DMS53 (cell line): ENCODE data around the gene LRP1B.
"Not testable (repeated sequence)": the region's sequence is repeated elsewhere in the genome, so short reads cannot be mapped to it uniquely, and the experiment has no call there.

Experiments used
- DNase-seq: peaks from one replicate; lab custom pipeline; 2025; lab: John Stamatoyannopoulos, UW

Gene LRP1B

GRCh38 chr2:140695155-140695554 is 1435.7 kb downstream of the LRP1B start:
- peak; percentile 29 for DNase-seq

DNA sequence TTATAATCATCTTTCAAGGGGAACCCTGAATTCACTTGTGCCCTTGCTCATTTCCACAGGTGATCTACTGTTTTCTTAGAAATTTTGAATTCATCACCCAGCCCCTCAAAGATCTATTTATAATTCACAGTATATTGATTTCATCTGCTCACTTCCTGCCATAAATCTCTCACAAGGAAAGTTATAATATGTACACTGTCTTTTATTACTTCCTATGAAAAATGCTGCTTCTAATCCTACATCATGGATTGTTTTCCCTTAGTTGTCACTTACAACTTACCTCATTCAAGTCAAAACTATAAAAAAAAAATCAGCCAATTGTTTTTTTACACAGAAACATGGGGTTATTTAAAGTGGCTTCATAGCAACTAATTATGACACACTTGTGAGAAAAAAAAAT is 1443.0 kb downstream of the LRP1B start:
- no peak for DNase-seq

DNA sequence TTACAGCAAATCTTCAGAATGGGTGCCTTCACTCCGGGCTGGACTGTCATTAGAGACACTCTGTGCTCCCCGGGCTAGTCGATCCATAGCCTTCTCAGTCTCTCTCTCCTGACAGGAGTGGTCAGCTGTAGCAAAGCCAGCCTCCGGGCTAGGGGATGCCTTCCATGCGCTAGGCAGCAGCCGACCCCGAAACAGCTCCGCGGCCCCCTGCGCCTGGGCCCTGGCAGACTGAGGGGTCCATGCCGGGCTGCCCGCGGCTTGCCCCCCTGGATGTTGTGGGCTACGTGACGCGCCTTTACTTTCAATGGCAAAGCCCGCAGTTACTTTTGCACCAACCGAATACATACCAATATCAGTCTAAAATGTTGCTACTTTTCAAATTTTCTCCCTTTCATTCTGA is 1447.2 kb downstream of the LRP1B start:
- no peak for DNase-seq

- DNase-seq = no peak
These were observed 1450.0 kb downstream of the LRP1B start for GRCh38 chr2:140680862-140681261.

GRCh38 chr2:140679752-140680151 is 1451.1 kb downstream of the LRP1B start:
- no peak for DNase-seq

GRCh38 chr2:140669911-140670310 is 1460.9 kb downstream of the LRP1B start:
- no peak for DNase-seq

- DNase-seq = peak; percentile 14
These were observed 1463.6 kb downstream of the LRP1B start for GRCh38 chr2:140667203-140667602.

DNA sequence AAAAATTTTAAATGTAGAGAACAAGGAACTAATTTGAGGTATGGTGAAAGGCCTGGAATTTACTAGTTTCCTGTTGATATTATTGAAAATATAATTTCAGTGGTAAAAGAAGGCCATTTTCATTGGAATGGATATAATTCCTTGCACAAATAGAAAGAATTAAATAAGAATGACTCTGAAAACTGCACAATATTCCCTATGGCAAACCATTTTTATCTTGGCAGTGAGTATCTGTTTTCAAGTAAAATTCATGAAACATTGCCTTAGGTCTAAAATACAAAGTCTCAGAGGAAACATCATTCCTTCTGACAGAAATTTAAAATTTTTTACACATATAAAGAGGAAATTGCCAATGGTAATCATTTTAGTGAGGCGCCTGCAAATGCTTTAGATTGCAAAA is 1468.3 kb downstream of the LRP1B start:
- DNase-seq = no peak

DNA sequence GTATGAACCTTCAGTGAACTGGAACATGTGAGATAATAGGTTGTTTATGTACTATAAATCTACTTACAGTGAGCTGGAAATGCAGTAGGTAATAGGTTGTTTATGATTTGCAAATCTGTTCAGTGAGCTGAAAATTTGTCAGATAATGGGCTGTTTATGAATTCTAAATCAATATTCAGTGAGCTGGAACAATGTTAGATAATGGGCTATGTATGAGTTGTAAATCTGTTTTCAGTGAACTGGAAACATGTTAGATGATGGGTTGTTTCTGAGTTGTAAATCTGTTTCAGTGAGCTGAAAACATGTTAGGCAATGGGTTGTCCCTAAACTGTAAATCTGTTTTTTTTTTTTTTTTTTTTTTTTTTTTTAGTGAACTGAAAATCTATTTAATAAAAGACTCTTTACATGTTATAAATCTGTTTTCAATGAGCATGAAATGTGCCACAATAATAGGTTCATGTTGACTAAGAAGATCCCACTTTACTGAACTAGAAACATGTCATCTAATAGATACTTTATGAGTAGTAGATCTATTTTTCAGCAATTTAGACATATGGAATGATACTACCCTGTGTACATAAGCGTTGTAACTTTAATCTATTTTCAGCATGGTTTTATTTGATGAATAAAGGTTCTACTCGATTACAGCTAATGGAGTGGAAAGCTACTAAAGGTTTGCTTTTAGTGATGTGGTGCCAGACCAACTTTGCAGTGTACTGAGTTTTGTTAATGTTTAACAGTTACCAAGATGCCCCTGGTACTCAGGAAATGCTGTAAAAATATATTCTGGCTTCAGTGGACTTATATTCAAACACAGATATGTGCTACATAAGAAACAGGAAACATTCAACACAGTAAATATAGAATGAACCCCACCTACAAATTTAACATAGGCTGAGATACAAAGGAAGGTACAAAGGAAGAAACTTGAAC is 1471.8 kb downstream of the LRP1B start:
- peak; percentile 32 for DNase-seq

- DNase-seq = no peak
These were observed 1473.2 kb downstream of the LRP1B start for GRCh38 chr2:140657657-140658056.

DNA sequence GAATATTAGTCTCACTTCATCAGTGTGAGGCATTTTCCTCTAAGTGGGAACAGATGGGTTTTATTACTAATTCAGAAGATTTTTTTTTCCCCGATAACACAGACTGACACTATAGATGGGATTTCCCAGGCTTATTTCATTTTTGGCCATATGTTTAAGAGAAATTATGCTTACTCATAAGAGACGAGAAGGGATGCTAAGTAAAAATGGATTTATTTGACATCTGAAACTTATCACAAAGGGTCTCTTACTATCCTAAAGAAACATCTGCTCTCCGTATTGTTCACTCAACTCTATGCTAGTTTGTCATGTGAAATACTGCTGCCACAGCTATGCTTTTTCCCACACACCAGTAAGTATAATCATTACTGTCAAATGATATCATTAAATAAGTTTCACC is 1476.3 kb downstream of the LRP1B start:
- no peak for DNase-seq

DNA sequence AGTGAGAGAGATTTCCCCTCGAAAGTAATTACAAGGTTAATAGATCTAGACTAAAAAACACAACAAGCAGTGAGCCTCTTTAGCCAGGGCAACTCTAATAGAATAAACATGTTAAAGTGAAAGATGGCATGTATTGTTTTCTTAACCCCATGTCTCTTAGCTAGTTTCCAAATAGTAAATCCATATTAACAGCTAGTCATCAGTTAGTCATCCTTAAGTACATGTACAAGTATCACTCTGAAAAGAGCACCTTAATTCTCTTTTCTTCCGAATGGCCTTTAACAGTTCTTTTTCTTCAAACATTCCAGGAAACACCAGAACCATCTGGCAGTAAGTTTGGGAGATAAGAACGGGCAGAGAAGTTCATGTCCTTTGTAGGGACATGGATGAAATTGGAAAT is 1480.0 kb downstream of the LRP1B start:
- DNase-seq = no peak

- not testable (repeated sequence) for DNase-seq
These were observed 1480.7 kb downstream of the LRP1B start for GRCh38 chr2:140650134-140650533.

- DNase-seq = no peak
These were observed 1482.4 kb downstream of the LRP1B start for GRCh38 chr2:140648393-140648792.

GRCh38 chr2:140643761-140644187 is 1487.0 kb downstream of the LRP1B start:
- DNase-seq = peak; percentile 4

DNA sequence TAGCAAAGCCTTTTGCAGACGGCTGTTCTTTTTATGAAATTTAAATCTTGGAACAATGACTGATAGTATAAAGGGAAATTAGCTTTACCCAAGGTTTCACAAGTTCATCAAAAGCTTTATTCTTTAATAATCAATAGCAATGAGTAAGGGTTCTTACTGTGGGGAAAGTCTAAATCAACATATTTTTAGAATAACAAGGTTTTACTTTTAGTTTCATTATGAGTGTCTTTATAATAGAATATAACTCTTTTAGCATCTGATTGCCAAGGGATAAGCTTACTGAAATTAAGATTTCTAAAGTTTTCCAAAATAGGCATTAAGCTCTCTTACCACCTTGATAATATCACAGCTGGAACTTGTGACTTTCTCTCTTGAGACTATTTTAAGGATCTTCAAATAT is 1489.7 kb downstream of the LRP1B start:
- DNase-seq = no peak

DNA sequence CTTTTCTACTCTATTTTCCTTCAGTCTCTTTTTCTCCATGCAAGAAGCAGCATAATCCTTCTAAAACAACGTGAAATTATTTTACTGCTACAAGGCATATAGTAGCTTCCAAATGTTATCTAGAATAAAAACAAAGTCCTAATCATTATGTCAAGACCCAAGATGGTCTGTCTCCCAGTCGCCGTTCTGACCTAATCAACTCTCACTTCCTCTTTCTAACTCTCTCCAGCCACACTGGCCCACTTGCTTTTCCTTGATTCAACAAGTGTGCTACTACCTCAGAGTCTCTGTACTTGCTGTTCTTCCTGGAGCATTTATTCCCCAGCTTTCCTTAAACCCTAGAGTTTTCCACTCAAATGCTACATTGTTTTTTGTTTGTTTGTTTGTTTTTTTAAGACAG is 1491.2 kb downstream of the LRP1B start:
- no peak for DNase-seq

- DNase-seq = no peak
These were observed 1500.3 kb downstream of the LRP1B start for GRCh38 chr2:140630557-140630956.

DNA sequence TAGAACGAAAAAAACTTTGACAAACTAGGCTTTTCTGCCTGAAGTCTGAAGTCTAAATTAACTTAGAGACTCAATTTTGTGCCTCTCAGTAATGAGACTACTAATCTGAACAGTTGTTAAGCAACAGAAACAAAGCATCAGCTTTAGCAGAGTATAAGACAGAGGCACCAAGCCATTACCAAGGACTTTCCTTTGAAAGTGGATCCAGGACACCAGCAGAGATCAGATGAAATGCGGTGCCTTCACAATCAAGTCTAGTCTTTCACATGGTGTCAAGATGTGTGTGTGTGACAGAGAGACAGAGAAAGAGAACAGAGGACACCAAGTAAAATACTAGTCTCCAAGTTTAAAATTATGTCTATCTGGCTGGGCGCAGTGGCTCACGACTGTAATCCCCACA is 1502.9 kb downstream of the LRP1B start:
- DNase-seq = no peak

DNA sequence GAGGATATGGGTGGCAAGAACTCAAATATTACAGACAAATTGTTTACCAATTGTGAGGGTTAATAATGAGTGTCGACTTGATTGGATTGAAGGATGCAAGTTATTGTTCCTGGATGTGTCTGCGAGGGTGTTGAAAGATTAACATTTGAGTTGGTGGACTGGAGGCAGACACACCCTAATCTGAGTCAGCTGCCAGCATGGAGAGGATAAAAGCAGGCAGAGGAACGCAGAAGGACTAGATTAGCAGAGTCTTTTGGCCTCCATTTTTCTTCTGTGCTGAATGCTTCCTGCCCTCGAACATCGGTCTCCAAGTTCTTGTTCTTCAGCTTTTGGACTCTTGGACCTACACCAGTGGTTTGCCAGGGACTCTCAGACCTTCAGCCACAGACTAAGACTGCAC is 1503.7 kb downstream of the LRP1B start:
- DNase-seq = no peak

DNA sequence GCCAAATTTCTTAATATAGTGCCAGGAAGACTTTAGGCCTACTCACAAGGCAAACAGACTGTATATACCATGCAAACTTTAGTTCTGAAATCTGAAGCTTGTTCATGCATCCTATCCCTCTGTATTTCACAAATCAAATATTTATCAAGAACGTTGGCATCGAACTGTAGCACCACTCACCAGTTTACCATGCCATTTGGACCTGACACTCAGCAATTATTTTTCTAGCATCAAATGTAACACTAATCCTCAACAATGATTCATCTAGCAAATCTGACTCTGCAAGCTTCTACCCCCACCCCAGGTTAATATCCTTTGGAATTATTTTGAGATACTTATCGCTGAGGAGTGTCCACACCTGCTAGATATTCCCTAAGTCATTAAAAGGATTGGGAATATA is 1506.6 kb downstream of the LRP1B start:
- peak; percentile 71 for DNase-seq

DNA sequence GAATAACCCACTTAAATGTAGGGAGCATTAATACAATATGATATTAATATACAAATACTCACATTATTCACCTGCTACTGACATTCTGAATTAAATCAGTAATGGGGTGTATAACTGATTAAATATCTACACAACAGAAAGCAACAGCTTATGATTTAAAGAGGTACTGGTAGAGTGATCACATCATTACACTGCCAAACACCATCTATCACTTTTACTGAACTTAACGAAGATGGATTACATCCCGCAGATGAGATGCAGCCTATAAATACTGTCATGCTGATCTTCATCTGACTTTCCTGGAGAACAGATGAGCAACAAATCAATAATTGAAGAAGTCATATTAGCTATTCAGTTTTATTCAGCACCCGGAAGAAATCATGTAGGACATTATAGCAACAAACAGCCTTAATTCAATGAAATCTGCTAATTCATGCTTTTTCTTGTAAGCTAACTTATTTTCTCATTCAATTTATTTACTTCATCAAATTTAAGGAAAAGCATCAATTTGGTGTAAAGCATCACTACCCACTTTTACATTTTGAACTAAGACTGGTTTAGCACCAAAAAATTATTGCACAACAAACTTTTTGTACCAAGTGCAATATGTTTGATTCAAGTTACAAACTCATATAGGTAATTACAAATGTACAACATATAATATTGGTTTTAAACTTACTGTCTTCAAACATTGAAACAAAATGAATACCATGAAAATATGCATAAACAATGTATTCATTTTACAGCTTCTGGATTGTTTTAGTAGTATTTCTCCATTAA is 1509.0 kb downstream of the LRP1B start:
- DNase-seq = no peak

DNA sequence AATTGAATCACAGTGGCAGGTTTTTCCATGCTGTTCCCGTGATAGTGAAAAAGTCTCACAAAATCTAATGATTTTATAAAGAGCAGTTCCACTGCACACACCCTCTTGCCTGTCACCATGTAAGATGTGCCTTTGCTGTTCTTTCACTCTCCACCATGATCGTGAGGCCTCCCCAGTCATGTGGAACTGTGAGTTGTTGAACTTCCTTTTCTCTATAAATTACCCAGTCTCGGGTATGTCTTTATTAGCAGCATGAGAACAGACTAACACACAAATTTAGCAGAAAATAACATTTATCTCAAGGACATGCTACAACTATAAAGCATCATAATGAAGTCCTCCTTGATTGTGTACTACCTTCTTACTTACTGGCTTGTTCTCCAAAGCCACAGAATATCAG is 1526.0 kb downstream of the LRP1B start:
- no peak for DNase-seq
